NB4 (cell line): ENCODE measurements around the gene MRPS34.

ENCODE experiments used
- DNase-seq: peaks from one replicate; pipeline ENCODE4 v3.0.0; 2010; ENCODE audit warnings: low read depth
- H3K4me3 ChIP-seq: one replicate; pipeline ENCODE4 v1.5.1; 2011; ENCODE audit warnings: mild to moderate bottlenecking, low read depth, low read length, moderate library complexity
- CTCF ChIP-seq: IDR thresholded peaks from one replicate; pipeline ENCODE4 v1.5.1; 2012; ENCODE audit warnings: low read depth, low read length
- MAX ChIP-seq: IDR thresholded peaks from 2 replicates; pipeline ENCODE4 v1.6.1; 2011; ENCODE audit warnings: low read depth, low read length
- MYC ChIP-seq: IDR thresholded peaks from 2 replicates; pipeline ENCODE4 v1.6.1; 2011; ENCODE audit warnings: low read depth, low read length
- POLR2A ChIP-seq: IDR thresholded peaks from 2 replicates; pipeline ENCODE4 v1.6.1; 2011; ENCODE audit warnings: mild to moderate bottlenecking; ENCODE audit not compliant: insufficient read length; ENCODE audit errors: extremely low read depth

The MRPS34 gene

DNA sequence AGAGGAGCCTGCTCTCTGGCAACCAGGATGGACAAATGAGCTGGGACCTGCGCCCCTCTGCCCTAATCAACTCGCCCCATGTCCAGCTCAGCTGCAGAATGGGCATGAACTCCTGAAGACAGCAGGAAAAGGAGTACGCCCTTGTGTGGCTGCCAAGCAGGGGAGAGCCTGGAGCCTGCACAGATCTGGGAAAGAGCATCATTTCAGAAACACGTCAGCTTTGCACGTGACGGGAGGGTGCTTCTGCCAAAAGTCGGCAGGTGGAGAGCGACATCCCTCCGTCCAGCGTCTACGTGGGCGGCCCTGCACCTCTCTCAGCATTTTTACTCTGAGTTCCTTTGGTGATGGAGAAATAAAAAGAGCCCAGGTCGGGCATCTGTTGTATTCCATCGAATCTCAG lies 20.1 kb downstream of the MRPS34 start:
- TF ChIP-seq CTCF: no peak
- no peak for TF ChIP-seq POLR2A
- TF ChIP-seq MAX: no peak
- TF ChIP-seq MYC: no peak
- no peak overlapping the region for H3K4me3 ChIP-seq

DNA sequence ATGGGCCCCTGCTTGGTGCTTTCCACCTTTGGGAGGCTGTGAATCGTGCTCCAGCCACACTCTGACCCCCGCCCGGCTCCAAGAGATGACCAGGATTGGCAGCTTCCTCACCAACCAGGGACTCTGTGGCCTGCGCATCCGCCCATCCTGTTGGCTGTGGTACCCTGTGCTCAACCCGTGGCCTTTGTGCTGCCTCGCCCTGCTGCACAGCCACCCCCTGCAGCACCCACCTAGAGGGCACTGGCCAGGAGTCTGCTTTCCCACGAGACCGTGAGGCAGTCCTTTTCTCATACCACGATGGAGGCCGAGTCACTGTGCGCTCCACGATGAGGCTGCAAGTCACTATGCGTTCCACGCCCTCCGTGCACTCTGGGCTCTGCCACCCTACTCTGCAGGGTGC lies 21.0 kb downstream of the MRPS34 start:
- TF ChIP-seq POLR2A (no peak), MYC (no peak)
- no peak for DNase-seq
- no peak overlapping the region for H3K4me3 ChIP-seq

More for the DNA sequence above, 20.1 kb downstream of the MRPS34 start:
- DNase-seq: no peak

- no peak for DNase-seq
These were observed 23.5 kb downstream of the MRPS34 start for GRCh38 chr16:1749152-1750117.

GRCh38 chr16:1747934-1748333 lies 25.0 kb downstream of the MRPS34 start:
- TF ChIP-seq MYC (no peak), CTCF (no peak), POLR2A (no peak), MAX (no peak)
- no peak overlapping the region for H3K4me3 ChIP-seq
- no peak for DNase-seq

More at GRCh38 chr16:1749152-1750117, 23.5 kb downstream of the MRPS34 start:
- no peak for TF ChIP-seq MAX
- TF ChIP-seq MYC: no peak
- no peak for TF ChIP-seq CTCF
- no peak for TF ChIP-seq POLR2A
- no peak overlapping the region for H3K4me3 ChIP-seq

DNA sequence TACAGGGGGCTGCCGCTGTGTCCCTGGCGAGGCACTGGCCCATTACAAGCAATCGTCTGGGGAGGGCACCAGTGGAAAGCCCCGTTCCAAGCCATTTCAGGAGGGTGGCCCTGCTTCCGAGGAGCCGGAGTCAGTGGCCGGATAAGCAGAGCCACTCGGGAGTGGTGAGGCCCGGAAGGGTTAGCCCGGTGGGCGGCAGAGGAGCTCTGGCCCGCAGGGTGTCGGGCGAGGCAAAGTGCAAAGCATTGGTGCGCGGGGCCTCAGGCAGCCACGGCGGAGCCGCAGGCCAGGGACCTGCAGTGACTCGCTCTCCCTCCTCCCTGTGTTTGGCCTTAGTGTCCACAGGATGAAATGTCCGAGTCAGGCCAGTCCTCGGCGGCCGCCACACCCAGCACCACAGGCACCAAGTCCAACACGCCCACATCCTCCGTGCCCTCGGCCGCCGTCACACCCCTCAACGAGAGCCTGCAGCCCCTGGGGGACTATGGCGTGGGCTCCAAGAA lies 26.2 kb downstream of the MRPS34 start:
- no peak for DNase-seq
- no peak for TF ChIP-seq MYC
- TF ChIP-seq POLR2A: no peak
- no peak for TF ChIP-seq CTCF
- no peak for TF ChIP-seq MAX
- H3K4me3 ChIP-seq: no peak overlapping the region

- H3K4me3 ChIP-seq: no peak overlapping the region
- no peak for DNase-seq
These were observed 26.8 kb downstream of the MRPS34 start for GRCh38 chr16:1745900-1746692.

More at GRCh38 chr16:1745900-1746692, 26.8 kb downstream of the MRPS34 start:
- TF ChIP-seq MAX (no peak), POLR2A (no peak), CTCF (no peak), MYC (no peak)
